Measurements from ENCODE around the gene VWA1.

VWA1 gene

GRCh38 chr1:1435106-1435903, at the start of gene VWA1:
VWA1 (plus strand) TSS chr1:1435690; CDS start chr1:1435749, 59 bp downstream.
- H3K4me3 ChIP-seq (ENCODE audit: low read depth, low read length), result peak within 1 kb of the TSS; percentile 66
- peaks cover 7% of the 10 kb centered on the region for H3K4me1 ChIP-seq (ENCODE audit: control insufficient read depth, insufficient read depth, low read length)
- peak within 1 kb of the TSS; percentile 70 for H3K9ac ChIP-seq (ENCODE audit: low read depth, low read length)

DNA sequence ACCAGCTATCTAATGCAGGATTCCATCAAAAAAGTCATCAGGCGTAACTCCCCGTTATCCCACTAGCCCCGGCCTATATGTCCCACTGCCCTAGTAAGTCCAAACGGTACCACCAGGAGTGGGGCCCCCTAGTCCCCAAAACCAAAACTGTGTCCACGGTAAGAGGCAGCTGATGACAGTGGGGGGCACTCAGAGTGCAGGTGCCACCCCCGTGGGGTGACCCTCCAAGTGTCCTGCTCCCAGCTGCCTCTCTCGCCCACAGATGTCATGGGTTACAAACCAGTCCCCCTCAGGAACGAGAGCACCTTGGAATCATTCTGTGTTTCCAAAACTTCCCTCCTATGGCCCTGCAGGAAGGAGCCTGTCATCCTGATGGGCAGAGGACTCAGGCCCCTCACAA, 49.6 kb upstream of the VWA1 start:
- Histone ChIP-seq H3K4me1 (ENCODE audit: control insufficient read depth, insufficient read depth, low read length) (no peaks in the 10 kb centered on the region), H3K36me3 (ENCODE audit: control insufficient read depth, insufficient read depth, low read length) (peaks cover 49% of the 10 kb centered on the region), H3K9ac (ENCODE audit: low read depth, low read length) (no peak overlapping the region), H3K9me3 (ENCODE audit: control insufficient read depth, insufficient read depth, low read length) (no peaks in the 10 kb centered on the region), H3K4me3 (ENCODE audit: low read depth, low read length) (no peak overlapping the region), H3K27me3 (ENCODE audit: control insufficient read depth, insufficient read depth, low read length) (no peaks in the 10 kb centered on the region)

More at GRCh38 chr1:1435106-1435903, at the start of gene VWA1:
- peaks cover 3% of the 10 kb centered on the region for H3K36me3 ChIP-seq (ENCODE audit: control insufficient read depth, insufficient read depth, low read length)
- peaks cover 3% of the 10 kb centered on the region for H3K27me3 ChIP-seq (ENCODE audit: control insufficient read depth, insufficient read depth, low read length)
- no peaks in the 10 kb centered on the region for H3K9me3 ChIP-seq (ENCODE audit: control insufficient read depth, insufficient read depth, low read length)

GRCh38 chr1:1387098-1388077, 48.1 kb upstream of the VWA1 start:
- Histone ChIP-seq H3K9ac (ENCODE audit: low read depth, low read length) (no peak overlapping the region), H3K9me3 (ENCODE audit: control insufficient read depth, insufficient read depth, low read length) (no peaks in the 10 kb centered on the region), H3K4me3 (ENCODE audit: low read depth, low read length) (no peak overlapping the region), H3K27me3 (ENCODE audit: control insufficient read depth, insufficient read depth, low read length) (no peaks in the 10 kb centered on the region), H3K4me1 (ENCODE audit: control insufficient read depth, insufficient read depth, low read length) (no peaks in the 10 kb centered on the region), H3K36me3 (ENCODE audit: control insufficient read depth, insufficient read depth, low read length) (peaks cover 62% of the 10 kb centered on the region)

DNA sequence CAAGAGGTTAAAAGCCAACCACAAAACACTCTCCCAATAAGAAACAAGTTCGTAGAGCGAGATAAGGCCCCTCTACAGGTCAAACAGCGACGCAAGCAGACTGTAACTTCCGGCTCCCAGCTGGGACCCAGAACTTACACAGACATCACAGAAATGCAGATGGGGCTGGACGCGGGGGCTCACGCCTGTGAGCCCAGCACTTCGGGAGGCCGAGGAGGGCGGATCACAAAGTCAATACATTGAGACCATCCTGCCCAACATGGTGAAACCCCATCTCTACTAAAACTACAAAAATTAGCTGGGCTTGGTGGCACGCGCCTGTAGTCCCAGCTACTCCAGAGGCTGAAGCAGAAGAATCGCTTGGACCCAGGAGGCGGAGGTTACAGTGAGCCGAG, 47.4 kb upstream of the VWA1 start:
- Histone ChIP-seq H3K36me3 (ENCODE audit: control insufficient read depth, insufficient read depth, low read length) (peaks cover 69% of the 10 kb centered on the region), H3K27me3 (ENCODE audit: control insufficient read depth, insufficient read depth, low read length) (no peaks in the 10 kb centered on the region)

GRCh38 chr1:1390675-1391074, 44.8 kb upstream of the VWA1 start:
- H3K9ac ChIP-seq (ENCODE audit: low read depth, low read length), result no peak overlapping the region
- H3K4me1 ChIP-seq (ENCODE audit: control insufficient read depth, insufficient read depth, low read length), result no peaks in the 10 kb centered on the region
- H3K27me3 ChIP-seq (ENCODE audit: control insufficient read depth, insufficient read depth, low read length), result no peaks in the 10 kb centered on the region
- H3K9me3 ChIP-seq (ENCODE audit: control insufficient read depth, insufficient read depth, low read length), result no peaks in the 10 kb centered on the region
- H3K4me3 ChIP-seq (ENCODE audit: low read depth, low read length), result no peak overlapping the region
- H3K36me3 ChIP-seq (ENCODE audit: control insufficient read depth, insufficient read depth, low read length), result peaks cover 84% of the 10 kb centered on the region

More for the DNA sequence above, 47.4 kb upstream of the VWA1 start:
- Histone ChIP-seq H3K4me1 (ENCODE audit: control insufficient read depth, insufficient read depth, low read length) (no peaks in the 10 kb centered on the region), H3K4me3 (ENCODE audit: low read depth, low read length) (no peak overlapping the region), H3K9ac (ENCODE audit: low read depth, low read length) (no peak overlapping the region), H3K9me3 (ENCODE audit: control insufficient read depth, insufficient read depth, low read length) (no peaks in the 10 kb centered on the region)

GRCh38 chr1:1391225-1391624, 44.3 kb upstream of the VWA1 start:
- H3K9me3 ChIP-seq (ENCODE audit: control insufficient read depth, insufficient read depth, low read length), result no peaks in the 10 kb centered on the region
- H3K36me3 ChIP-seq (ENCODE audit: control insufficient read depth, insufficient read depth, low read length), result peaks cover 79% of the 10 kb centered on the region
- no peaks in the 10 kb centered on the region for H3K4me1 ChIP-seq (ENCODE audit: control insufficient read depth, insufficient read depth, low read length)
- no peaks in the 10 kb centered on the region for H3K27me3 ChIP-seq (ENCODE audit: control insufficient read depth, insufficient read depth, low read length)
- H3K9ac ChIP-seq (ENCODE audit: low read depth, low read length), result no peak overlapping the region
- H3K4me3 ChIP-seq (ENCODE audit: low read depth, low read length), result no peak overlapping the region

DNA sequence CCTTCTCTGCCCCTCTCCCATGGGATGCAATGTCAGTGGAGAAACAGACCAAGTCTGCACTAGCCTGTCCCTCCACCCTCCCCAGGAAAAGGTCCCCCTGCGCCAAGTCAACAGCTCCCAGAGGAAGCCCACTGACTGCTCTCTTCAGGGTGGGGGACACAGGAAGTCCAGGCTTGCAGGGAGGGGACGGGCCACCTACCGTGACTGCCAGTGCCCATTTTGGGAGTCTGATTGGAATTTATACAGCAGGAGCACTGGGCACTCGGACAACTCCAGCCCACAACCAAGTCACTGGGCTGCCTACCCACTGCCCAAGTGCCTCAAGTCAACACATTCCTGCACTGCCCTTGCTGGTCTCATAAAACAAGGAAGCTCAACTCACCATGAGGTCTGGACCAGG, 42.5 kb upstream of the VWA1 start:
- no peaks in the 10 kb centered on the region for H3K9me3 ChIP-seq (ENCODE audit: control insufficient read depth, insufficient read depth, low read length)
- peaks cover 74% of the 10 kb centered on the region for H3K36me3 ChIP-seq (ENCODE audit: control insufficient read depth, insufficient read depth, low read length)
- H3K4me3 ChIP-seq (ENCODE audit: low read depth, low read length), result no peak overlapping the region

GRCh38 chr1:1393428-1393827, 42.1 kb upstream of the VWA1 start:
- H3K4me1 ChIP-seq (ENCODE audit: control insufficient read depth, insufficient read depth, low read length), result peaks cover 4% of the 10 kb centered on the region
- peaks cover 73% of the 10 kb centered on the region for H3K36me3 ChIP-seq (ENCODE audit: control insufficient read depth, insufficient read depth, low read length)
- H3K4me3 ChIP-seq (ENCODE audit: low read depth, low read length), result no peak overlapping the region

More for the DNA sequence above, 42.5 kb upstream of the VWA1 start:
- Histone ChIP-seq H3K4me1 (ENCODE audit: control insufficient read depth, insufficient read depth, low read length) (peaks cover 2% of the 10 kb centered on the region), H3K27me3 (ENCODE audit: control insufficient read depth, insufficient read depth, low read length) (no peaks in the 10 kb centered on the region), H3K9ac (ENCODE audit: low read depth, low read length) (no peak overlapping the region)

DNA sequence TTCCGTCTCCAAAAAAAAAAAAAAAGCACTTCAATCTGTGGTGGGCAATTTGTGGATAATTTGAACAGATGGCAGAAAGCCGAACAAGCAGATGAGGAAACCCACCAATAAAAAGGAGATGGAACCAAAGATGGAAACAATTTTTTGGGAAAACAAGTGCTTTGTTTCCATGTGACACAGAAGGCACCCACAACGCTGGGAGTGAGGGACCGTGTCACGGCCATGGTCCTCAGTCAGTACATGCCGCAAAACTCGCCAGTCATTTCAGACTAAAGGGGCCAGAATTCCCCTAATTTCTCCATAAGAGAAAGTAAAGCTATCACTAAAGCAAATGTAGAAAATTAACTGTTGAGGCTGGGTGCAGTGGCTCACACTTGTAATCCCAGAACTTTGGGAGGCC, 41.4 kb upstream of the VWA1 start:
- peaks cover 72% of the 10 kb centered on the region for H3K36me3 ChIP-seq (ENCODE audit: control insufficient read depth, insufficient read depth, low read length)
- peaks cover 4% of the 10 kb centered on the region for H3K4me1 ChIP-seq (ENCODE audit: control insufficient read depth, insufficient read depth, low read length)
- no peak overlapping the region for H3K9ac ChIP-seq (ENCODE audit: low read depth, low read length)
- no peaks in the 10 kb centered on the region for H3K9me3 ChIP-seq (ENCODE audit: control insufficient read depth, insufficient read depth, low read length)
- no peaks in the 10 kb centered on the region for H3K27me3 ChIP-seq (ENCODE audit: control insufficient read depth, insufficient read depth, low read length)
- no peak overlapping the region for H3K4me3 ChIP-seq (ENCODE audit: low read depth, low read length)

More at GRCh38 chr1:1393428-1393827, 42.1 kb upstream of the VWA1 start:
- Histone ChIP-seq H3K27me3 (ENCODE audit: control insufficient read depth, insufficient read depth, low read length) (no peaks in the 10 kb centered on the region), H3K9me3 (ENCODE audit: control insufficient read depth, insufficient read depth, low read length) (no peaks in the 10 kb centered on the region), H3K9ac (ENCODE audit: low read depth, low read length) (no peak overlapping the region)

GRCh38 chr1:1395166-1395565, 40.3 kb upstream of the VWA1 start:
- no peak overlapping the region for H3K9ac ChIP-seq (ENCODE audit: low read depth, low read length)
- H3K4me1 ChIP-seq (ENCODE audit: control insufficient read depth, insufficient read depth, low read length), result peaks cover 4% of the 10 kb centered on the region
- H3K36me3 ChIP-seq (ENCODE audit: control insufficient read depth, insufficient read depth, low read length), result peaks cover 71% of the 10 kb centered on the region
- H3K4me3 ChIP-seq (ENCODE audit: low read depth, low read length), result no peak overlapping the region
- H3K9me3 ChIP-seq (ENCODE audit: control insufficient read depth, insufficient read depth, low read length), result no peaks in the 10 kb centered on the region
- H3K27me3 ChIP-seq (ENCODE audit: control insufficient read depth, insufficient read depth, low read length), result no peaks in the 10 kb centered on the region

GRCh38 chr1:1397839-1398523, 37.5 kb upstream of the VWA1 start:
- Histone ChIP-seq H3K4me1 (ENCODE audit: control insufficient read depth, insufficient read depth, low read length) (peaks cover 12% of the 10 kb centered on the region), H3K9me3 (ENCODE audit: control insufficient read depth, insufficient read depth, low read length) (no peaks in the 10 kb centered on the region), H3K36me3 (ENCODE audit: control insufficient read depth, insufficient read depth, low read length) (peaks cover 65% of the 10 kb centered on the region), H3K27me3 (ENCODE audit: control insufficient read depth, insufficient read depth, low read length) (no peaks in the 10 kb centered on the region), H3K9ac (ENCODE audit: low read depth, low read length) (peak overlapping the region; percentile 94), H3K4me3 (ENCODE audit: low read depth, low read length) (peak overlapping the region; percentile 87)

Data from iPS-15b (cell line).